Posterior vena cava (tissue), 2 donors: ENCODE results near the gene TENT4B. TPM values are rescaled to one million over a fixed set of nuclear protein-coding genes. Genes with fewer than 3 reads are reported as not detected.
"Not testable (repeated sequence)": the region's sequence is repeated elsewhere in the genome, so short reads cannot be mapped to it uniquely, and the experiment has no call there.

Source experiments
- DNase-seq: peaks from one replicate; pipeline ENCODE4 v3.0.0-alpha.2; 2020; ENCODE audit warnings: low spot score
- intact Hi-C, 2 donors: fragments of 100-400 bp; cut with DNase I; formaldehyde crosslinking; loops; one replicate each; pipeline versions ENCODE4 v1.14.1 to v1.14.2; 2022 to 2023
- long read RNA-seq, 2 donors: library from polyadenylated mRNA; unstranded; transcript quantifications; one replicate each; pipeline ENCODE4 v2.0.0, GENCODE V29; 2020 to 2021
- total RNA-seq, 2 donors: library from RNA; stranded (reverse); fragmentation: NEBNext Ultra II Directional; extraction: Animal tissue kit (Norgen Biotek cat#: 25700); gene quantifications; one replicate each; pipeline ENCODE4 v1.2.1, GENCODE V29; 2021
- donor health status: DM: yes; HTN: yes; CAD: no.
- donor health status: DM: yes; HTN: yes; CAD: no.

The TENT4B gene
- total RNA-seq = 10 to 100 TPM; 13.4 to 15.0 TPM
- long read RNA-seq, donor 1, partial matches to known transcripts = 2 of 3 reads
- long read RNA-seq, donor 1, other reads (novel, unspliced or antisense) = 1 of 3 reads
- long read RNA-seq, donor 2, partial matches to known transcripts = 3 of 7 reads
- long read RNA-seq, donor 2, other reads (novel, unspliced or antisense) = 4 of 7 reads

DNA sequence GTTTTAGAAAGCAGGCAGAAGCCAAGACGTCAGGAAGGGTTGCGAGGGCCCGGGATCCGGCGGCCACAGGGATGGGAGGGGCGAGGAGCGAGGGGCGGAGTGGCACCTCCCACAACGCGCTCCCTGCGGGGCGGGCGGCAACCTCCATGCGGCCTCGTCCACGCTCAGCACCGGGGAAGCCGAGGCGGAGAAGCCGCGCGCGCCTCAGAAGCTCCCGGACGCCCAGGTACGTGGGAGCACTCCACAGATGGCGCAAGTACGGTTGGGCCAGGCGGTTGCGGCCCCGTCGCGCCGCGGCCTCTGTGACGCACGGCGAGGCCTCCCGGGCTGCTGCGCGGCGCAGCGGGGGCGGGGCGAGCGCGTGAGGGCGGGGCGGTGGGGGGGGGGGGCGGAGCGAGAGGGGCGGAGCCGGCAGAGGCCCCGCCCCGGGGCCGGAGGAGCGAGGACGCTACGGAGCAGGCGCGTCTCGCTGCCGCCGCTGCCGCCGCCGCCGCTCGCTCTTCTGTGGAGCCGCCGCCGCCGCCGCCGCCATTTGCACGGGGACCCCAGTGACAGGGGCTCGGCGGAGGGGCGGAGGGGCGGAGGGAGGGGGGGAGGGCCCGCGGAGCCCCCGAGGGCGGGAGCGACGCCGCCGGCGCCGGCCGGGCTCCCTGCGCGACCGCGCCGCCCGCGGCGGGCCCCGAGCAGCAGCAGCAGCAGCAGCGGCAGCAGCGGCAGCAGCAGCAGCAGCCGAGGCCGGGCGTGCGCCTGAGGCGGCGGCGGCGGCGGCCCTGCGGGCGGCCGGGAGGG, at the start of gene TENT4B:
Gene TENT4B (plus strand): TSS at position 500 of the 789 bp plus-strand sequence. CDS start 316 bp downstream, outside the sequence.
- DNase-seq = peak; percentile 96
- intact Hi-C loops = loop anchor here in 1 of 2 donors (5.0 kb wide), 1 partner anchor 59 kb away; no protein-coding TSS in a partner anchor

DNA sequence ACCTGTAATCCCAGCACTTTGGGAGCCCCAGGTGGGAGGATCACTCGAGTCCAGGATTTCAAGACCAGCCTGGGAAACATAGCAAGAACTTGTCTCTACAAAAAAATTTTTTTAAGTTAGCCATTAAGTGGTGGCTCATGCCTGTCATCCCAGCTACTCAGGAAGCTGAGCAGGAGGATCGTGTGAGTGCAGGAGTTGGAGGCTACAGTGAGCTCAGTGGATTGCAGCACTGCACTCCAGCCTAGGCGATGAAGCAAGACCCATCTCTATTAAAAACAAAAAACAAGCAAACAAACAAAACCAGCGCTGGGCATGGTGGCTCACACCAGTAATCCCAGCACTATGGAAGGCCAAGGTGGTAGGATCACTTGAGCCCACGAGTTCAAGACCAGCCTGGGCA, 49.3 kb upstream of the TENT4B start:
- no peak for DNase-seq
- intact Hi-C loops = no loop called here

DNA sequence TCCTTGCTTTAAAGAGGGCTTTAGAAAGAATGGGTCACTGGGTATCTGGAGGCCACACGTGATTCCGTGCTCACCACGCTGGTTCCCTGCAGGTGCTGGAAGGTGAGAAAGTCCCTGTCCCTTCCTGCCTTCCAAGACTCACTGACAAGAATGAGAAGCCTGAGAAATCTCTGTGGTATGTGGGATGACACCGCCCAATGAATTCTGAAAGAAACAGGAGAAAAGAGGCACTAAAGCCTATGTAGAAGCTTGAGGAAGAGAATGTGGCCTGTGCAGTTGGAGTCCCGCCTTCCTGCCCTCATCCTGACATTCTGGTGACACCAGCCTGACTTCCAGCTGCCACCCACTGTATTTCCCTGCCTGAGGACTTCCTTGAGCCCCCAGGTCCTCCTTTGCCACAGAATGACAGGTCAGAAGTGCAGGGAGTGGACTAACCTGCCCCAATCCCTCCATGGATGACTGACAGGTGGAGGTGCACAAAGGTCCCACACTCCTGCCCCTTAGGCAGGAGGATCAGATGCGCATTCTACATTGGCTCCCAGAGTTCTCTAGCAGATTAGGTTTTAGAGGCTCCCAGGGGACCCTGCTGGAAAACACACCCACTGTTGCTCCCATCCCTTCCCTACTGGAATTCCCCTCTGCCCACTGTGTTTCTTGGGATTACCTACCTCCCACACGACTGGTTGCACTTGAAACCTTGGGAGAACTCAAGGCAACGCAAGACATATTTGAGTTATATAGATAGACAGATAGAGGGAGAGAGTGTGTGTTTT, 38.6 kb upstream of the TENT4B start:
- DNase-seq = no peak

GRCh38 chr16:50120711-50121110, 32.4 kb upstream of the TENT4B start:
- intact Hi-C loops = no loop called here
- no peak for DNase-seq

More for the DNA sequence above, 38.6 kb upstream of the TENT4B start:
- intact Hi-C loops = no loop called here

- intact Hi-C loops = no loop called here
- DNase-seq = no peak
Measured at GRCh38 chr16:50121278-50121677, 31.8 kb upstream of the TENT4B start.

GRCh38 chr16:50121721-50122445, 31.2 kb upstream of the TENT4B start:
- no peak for DNase-seq
- intact Hi-C loops = no loop called here

GRCh38 chr16:50123417-50123816, 29.7 kb upstream of the TENT4B start:
- no peak for DNase-seq
- intact Hi-C loops = no loop called here

DNA sequence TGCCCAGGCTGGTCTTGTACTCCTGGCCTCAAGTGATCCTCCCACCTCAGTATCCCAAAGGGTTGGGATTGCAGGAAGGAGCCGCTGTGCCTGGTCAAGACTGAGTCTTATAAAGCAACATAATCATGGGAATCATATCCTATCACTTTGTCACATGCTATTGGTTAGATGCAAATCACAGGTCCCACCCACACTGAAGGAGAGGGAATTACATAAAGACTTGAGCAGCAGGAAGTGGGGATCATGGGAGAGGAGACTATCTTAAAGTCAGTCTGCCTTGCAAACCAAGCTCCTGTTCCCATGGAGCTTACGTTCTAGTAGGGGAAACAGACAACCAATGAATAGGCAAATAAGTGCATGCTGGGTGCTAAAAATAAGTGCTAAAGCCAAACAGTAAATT, 28.3 kb upstream of the TENT4B start:
- intact Hi-C loops = no loop called here
- DNase-seq = no peak

DNA sequence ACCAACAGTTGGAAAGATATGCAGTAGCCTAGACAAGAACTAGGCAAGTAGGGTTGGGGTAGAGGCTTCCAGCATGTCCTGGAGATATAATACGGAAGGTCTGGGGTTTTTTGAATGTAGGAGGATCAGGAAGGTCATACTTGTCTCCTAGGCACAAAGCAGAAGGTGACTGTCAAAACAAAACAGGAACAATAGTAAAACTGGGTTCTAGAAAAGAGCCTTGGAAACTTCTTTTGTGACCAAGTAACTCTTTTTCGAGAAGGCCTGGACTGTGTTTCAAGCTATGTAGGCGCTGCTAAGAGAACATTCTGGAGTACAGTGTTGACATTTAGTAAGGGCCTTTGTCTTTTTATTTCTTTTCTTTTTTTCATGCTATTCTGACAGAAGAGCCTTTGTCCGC, 26.9 kb upstream of the TENT4B start:
- intact Hi-C loops = no loop called here
- DNase-seq = no peak

DNA sequence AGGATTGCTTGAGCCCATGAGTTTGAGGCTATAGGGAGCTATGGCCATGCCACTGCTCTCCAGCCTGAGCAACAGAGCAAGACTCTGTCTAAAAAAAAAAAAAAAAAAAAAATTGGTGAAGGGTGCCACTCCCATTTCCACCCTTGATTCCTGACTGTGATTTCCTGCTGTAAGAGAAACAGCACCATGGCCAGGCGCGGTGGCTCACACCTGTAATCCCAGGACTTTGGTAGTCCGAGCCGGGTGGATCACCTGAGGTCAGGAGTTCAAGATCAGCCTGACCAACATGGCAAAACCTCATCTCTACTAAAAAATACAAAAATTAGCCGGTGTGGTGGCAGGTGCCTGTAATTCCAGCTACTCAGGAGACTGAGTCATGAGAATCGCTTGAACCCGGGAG, 20.5 kb upstream of the TENT4B start:
- DNase-seq = not testable (repeated sequence)

GRCh38 chr16:50133214-50133613, 19.9 kb upstream of the TENT4B start:
- intact Hi-C loops = no loop called here
- DNase-seq = no peak

More for the DNA sequence above, 20.5 kb upstream of the TENT4B start:
- intact Hi-C loops = not testable (repeated sequence)

DNA sequence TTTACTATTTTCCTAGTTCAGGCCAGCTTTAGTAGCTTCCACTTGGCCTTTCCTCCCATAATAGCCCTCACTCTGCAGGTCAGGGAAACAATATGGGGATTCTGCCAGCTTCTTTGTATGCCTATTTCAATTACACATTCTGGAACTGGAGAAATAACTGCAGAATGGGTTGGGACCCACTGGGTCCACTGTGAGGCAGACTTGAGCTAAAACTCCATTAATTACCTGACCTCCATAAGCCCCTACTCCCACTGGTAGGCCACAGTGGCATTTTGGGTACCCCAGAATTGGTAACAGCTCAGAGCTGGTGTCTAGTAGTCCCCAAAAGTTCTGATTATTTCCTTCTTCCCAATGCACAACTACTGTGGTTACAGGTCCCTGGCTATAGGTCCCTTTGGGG, 16.7 kb upstream of the TENT4B start:
- DNase-seq = no peak
- intact Hi-C loops = no loop called here

- intact Hi-C loops = no loop called here
- DNase-seq = no peak
Measured at GRCh38 chr16:50137268-50137667, 15.8 kb upstream of the TENT4B start.

- intact Hi-C loops = no loop called here
- no peak for DNase-seq
Measured at GRCh38 chr16:50139580-50139979, 13.5 kb upstream of the TENT4B start.

GRCh38 chr16:50144211-50144610, 8.9 kb upstream of the TENT4B start:
- intact Hi-C loops = no loop called here
- DNase-seq = no peak

DNA sequence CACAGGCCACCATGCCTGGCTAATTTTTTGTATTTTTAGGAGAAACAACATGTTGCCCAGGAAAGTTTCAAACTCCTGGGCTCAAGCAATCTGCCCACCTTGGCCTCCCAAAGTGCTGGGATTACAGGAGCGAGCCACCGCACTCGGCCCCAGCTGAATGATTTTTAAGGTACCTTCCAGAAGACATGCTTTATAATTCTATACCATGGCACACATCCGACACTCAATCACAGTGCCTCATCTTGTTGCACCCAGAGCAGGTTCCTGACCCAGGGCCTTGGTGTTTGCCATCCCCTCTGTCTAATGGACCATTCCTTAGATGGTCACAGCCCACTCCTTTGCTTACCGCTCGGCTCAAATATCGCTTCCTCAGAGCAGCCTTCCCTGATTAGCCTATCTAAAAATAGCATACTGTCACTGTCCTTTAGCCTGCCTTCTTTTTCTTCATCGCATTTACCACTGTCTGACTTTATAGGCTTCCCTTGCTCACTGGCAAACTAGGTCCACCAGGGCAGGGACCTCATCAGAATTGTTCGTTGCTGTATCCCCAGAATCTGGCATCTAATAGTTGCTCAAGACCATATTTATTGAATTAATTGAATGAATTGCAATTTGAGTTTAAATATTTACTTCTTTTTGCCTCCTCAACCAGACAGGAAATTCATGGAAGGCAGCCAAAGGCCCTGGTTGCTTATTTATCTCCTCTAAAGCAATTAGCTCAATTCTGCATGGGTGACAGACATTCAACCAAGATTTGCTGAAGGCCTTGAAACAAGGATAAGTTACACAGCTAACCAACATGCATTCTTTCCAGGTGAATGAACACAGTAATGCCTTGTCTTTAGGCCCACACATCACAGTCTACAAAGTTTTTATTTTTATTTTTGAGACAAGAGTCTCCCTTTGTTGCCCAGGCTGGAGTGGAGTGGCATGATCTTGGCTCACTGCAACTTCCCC, 6.3 kb upstream of the TENT4B start:
- DNase-seq = no peak
- intact Hi-C loops = no loop called here

- intact Hi-C loops = loop anchor here in 1 of 2 donors (5.0 kb wide), 1 partner anchor 61 kb away; no protein-coding TSS in a partner anchor
- DNase-seq = no peak
Measured at GRCh38 chr16:50151322-50151721, 1.8 kb upstream of the TENT4B start.

- no peak for DNase-seq
Measured at GRCh38 chr16:50151756-50152155, 1.4 kb upstream of the TENT4B start.

More at GRCh38 chr16:50151756-50152155, 1.4 kb upstream of the TENT4B start:
- intact Hi-C loops = loop anchor here in 1 of 2 donors (5.0 kb wide), 1 partner anchor 61 kb away; no protein-coding TSS in a partner anchor
